ENCODE measurements around the gene PCDH9. TPM values are rescaled to one million over a fixed set of nuclear protein-coding genes. Genes with fewer than 3 reads are reported as not detected.

The PCDH9 gene
- total RNA-seq, 4 donors from 2014 or later, result 0.64 to 1.1 (median 0.82) TPM

GRCh38 chr13:67096418-67096817, 133.7 kb downstream of the PCDH9 start:
- Histone ChIP-seq H3K9me3 (no peaks in the 10 kb centered on the region), H3K36me3 (no peaks in the 10 kb centered on the region), H3K27ac (no peak overlapping the region), H3K4me1 (no peaks in the 10 kb centered on the region), H3K4me3 (no peak overlapping the region), H3K27me3 (no peaks in the 10 kb centered on the region)
- WGBS, result 84% methylated on average over 2 of the region's 2 CpGs
- TF ChIP-seq POLR2A (IDR thresholded peaks at IDR 0.05) (no peak), EP300 (IDR thresholded peaks at IDR 0.05) (no peak), CTCF (IDR thresholded peaks at IDR 0.05) (no peak)
- no peak for DNase-seq (ENCODE audit: low spot score in 2 of 2)

GRCh38 chr13:67095621-67096020, 134.5 kb downstream of the PCDH9 start:
- Histone ChIP-seq H3K27ac (no peak overlapping the region), H3K4me1 (no peaks in the 10 kb centered on the region), H3K36me3 (no peaks in the 10 kb centered on the region), H3K27me3 (no peaks in the 10 kb centered on the region), H3K9me3 (no peaks in the 10 kb centered on the region), H3K4me3 (no peak overlapping the region)
- DNase-seq (ENCODE audit: low spot score in 2 of 2), result no peak
- WGBS, result 73% methylated on average over 1 of the region's 1 CpG
- no peak for TF ChIP-seq CTCF (IDR thresholded peaks at IDR 0.05)
- TF ChIP-seq POLR2AphosphoS5 (IDR thresholded peaks at IDR 0.05), result no peak
- TF ChIP-seq POLR2A (IDR thresholded peaks at IDR 0.05), result no peak
- no peak for TF ChIP-seq EP300 (IDR thresholded peaks at IDR 0.05)

DNA sequence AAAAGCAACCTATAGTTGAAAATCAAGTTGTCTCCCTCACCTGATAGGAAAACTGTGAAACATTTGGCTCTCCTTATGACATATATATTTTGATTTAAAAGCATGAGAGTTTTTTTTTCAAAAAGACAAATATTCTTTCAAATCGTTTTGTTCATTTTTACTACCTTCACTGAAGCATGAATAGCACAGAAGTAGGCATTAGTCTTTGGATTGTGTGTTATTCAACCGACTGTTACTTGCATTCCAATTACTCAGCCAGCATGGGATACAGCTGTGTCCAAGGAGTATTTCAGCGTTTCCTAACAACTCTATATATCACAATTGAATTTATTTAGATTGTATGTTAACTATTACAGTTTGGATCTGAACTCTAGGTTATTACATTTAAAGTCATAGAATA, 135.2 kb downstream of the PCDH9 start:
- no peaks in the 10 kb centered on the region for H3K4me1 ChIP-seq
- DNase-seq (ENCODE audit: low spot score in 2 of 2), result no peak
- H3K36me3 ChIP-seq, result no peaks in the 10 kb centered on the region
- WGBS, result 63% methylated on average over 3 of the region's 3 CpGs
- H3K27ac ChIP-seq, result no peak overlapping the region
- no peak overlapping the region for H3K4me3 ChIP-seq
- no peaks in the 10 kb centered on the region for H3K27me3 ChIP-seq
- no peak for TF ChIP-seq POLR2A (IDR thresholded peaks at IDR 0.05)
- no peak for TF ChIP-seq CTCF (IDR thresholded peaks at IDR 0.05)
- TF ChIP-seq EP300 (IDR thresholded peaks at IDR 0.05), result no peak
- TF ChIP-seq POLR2AphosphoS5 (IDR thresholded peaks at IDR 0.05), result no peak
- no peaks in the 10 kb centered on the region for H3K9me3 ChIP-seq

GRCh38 chr13:67094078-67094477, 136.1 kb downstream of the PCDH9 start:
- Histone ChIP-seq H3K4me1 (no peaks in the 10 kb centered on the region), H3K27me3 (no peaks in the 10 kb centered on the region), H3K9me3 (no peaks in the 10 kb centered on the region), H3K4me3 (no peak overlapping the region), H3K36me3 (no peaks in the 10 kb centered on the region), H3K27ac (no peak overlapping the region)
- WGBS, result 86% methylated on average over 1 of the region's 1 CpG
- no peak for DNase-seq (ENCODE audit: low spot score in 2 of 2)
- TF ChIP-seq POLR2AphosphoS5 (IDR thresholded peaks at IDR 0.05) (no peak), CTCF (IDR thresholded peaks at IDR 0.05) (no peak), POLR2A (IDR thresholded peaks at IDR 0.05) (no peak), EP300 (IDR thresholded peaks at IDR 0.05) (no peak)

GRCh38 chr13:67091603-67092002, 138.5 kb downstream of the PCDH9 start:
- Histone ChIP-seq H3K27me3 (no peaks in the 10 kb centered on the region), H3K36me3 (no peaks in the 10 kb centered on the region), H3K27ac (no peak overlapping the region), H3K9me3 (no peaks in the 10 kb centered on the region), H3K4me1 (no peaks in the 10 kb centered on the region), H3K4me3 (no peak overlapping the region)
- WGBS, result 69% methylated on average over 1 of the region's 1 CpG
- DNase-seq (ENCODE audit: low spot score in 2 of 2), result no peak
- TF ChIP-seq POLR2A (IDR thresholded peaks at IDR 0.05) (no peak), EP300 (IDR thresholded peaks at IDR 0.05) (no peak), POLR2AphosphoS5 (IDR thresholded peaks at IDR 0.05) (no peak), CTCF (IDR thresholded peaks at IDR 0.05) (no peak)

Measured in suprapubic skin (tissue), 4 donors.